Upper lobe of right lung (tissue), 1 donor: ENCODE results near the gene PNMA6E. TPM values are rescaled to one million over a fixed set of nuclear protein-coding genes. Genes with fewer than 3 reads are reported as not detected.
A peak's percentile ranks its signal among the peaks of the same experiment; 100 is the strongest.

Source experiments
- ATAC-seq: fragments of 200-7000 bp; cut with Tn5 transposase; one replicate; pipeline ENCODE4 v1.9.1; 2020; ENCODE audit warnings: mild to moderate bottlenecking, moderate library complexity
- DNase-seq: peaks from one replicate; pipeline ENCODE4 v3.0.0-alpha.2; 2020
- H3K27ac ChIP-seq: fragments of 200-600 bp; one replicate; pipeline ENCODE4 v1.8.0; 2022
- H3K27me3 ChIP-seq: fragments of 200-600 bp; one replicate; pipeline ENCODE4 v1.8.0; 2022; ENCODE audit warnings: mild to moderate bottlenecking
- H3K36me3 ChIP-seq: fragments of 200-600 bp; one replicate; pipeline ENCODE4 v1.8.0; 2022
- H3K4me1 ChIP-seq: fragments of 200-600 bp; one replicate; pipeline ENCODE4 v1.8.0; 2022
- H3K4me3 ChIP-seq: fragments of 200-600 bp; one replicate; pipeline ENCODE4 v1.8.0; 2022; ENCODE audit warnings: mild to moderate bottlenecking
- H3K9me3 ChIP-seq: fragments of 200-600 bp; one replicate; pipeline ENCODE4 v1.8.0; 2022
- CTCF ChIP-seq: fragments of 200-600 bp; IDR thresholded peaks from one replicate; pipeline ENCODE4 v1.8.0; 2022; ENCODE audit warnings: antibody characterized with exemption
- intact Hi-C: fragments of 100-400 bp; cut with DNase I; formaldehyde crosslinking; loops from one replicate; pipeline ENCODE4 v1.11.0; 2022
- total RNA-seq: library from RNA; stranded (reverse); fragmentation: NEBNext Ultra II Directional; extraction: Animal tissue kit (Norgen Biotek cat#: 25700); gene quantifications from one replicate; pipeline ENCODE4 v1.2.1, GENCODE V29; 2021
- donor health status: DM: no; HTN: yes; CAD: no; lungs with severe emphysema.

The PNMA6E gene
- total RNA-seq, 1 donor from 2014 or later: 0.14 TPM

GRCh38 chrX:153412746-153413720 is 11.9 kb upstream of the PNMA6E start:
- H3K36me3 ChIP-seq: no peaks in the 10 kb centered on the region
- intact Hi-C loops: no loop called here
- H3K4me3 ChIP-seq: peak overlapping the region; percentile 56
- no peaks in the 10 kb centered on the region for H3K9me3 ChIP-seq
- no peaks in the 10 kb centered on the region for H3K4me1 ChIP-seq
- no peak for TF ChIP-seq CTCF
- no peak for ATAC-seq
- no peak for DNase-seq
- no peaks in the 10 kb centered on the region for H3K27me3 ChIP-seq
- no peak overlapping the region for H3K27ac ChIP-seq

GRCh38 chrX:153411988-153412574 is 10.9 kb upstream of the PNMA6E start:
- DNase-seq (no peak), ATAC-seq (no peak)
- H3K4me3 ChIP-seq: peak overlapping the region; percentile 56
- no peaks in the 10 kb centered on the region for H3K27me3 ChIP-seq
- H3K9me3 ChIP-seq: no peaks in the 10 kb centered on the region
- intact Hi-C loops: no loop called here
- H3K36me3 ChIP-seq: no peaks in the 10 kb centered on the region
- no peaks in the 10 kb centered on the region for H3K4me1 ChIP-seq
- H3K27ac ChIP-seq: no peak overlapping the region
- TF ChIP-seq CTCF: no peak

DNA sequence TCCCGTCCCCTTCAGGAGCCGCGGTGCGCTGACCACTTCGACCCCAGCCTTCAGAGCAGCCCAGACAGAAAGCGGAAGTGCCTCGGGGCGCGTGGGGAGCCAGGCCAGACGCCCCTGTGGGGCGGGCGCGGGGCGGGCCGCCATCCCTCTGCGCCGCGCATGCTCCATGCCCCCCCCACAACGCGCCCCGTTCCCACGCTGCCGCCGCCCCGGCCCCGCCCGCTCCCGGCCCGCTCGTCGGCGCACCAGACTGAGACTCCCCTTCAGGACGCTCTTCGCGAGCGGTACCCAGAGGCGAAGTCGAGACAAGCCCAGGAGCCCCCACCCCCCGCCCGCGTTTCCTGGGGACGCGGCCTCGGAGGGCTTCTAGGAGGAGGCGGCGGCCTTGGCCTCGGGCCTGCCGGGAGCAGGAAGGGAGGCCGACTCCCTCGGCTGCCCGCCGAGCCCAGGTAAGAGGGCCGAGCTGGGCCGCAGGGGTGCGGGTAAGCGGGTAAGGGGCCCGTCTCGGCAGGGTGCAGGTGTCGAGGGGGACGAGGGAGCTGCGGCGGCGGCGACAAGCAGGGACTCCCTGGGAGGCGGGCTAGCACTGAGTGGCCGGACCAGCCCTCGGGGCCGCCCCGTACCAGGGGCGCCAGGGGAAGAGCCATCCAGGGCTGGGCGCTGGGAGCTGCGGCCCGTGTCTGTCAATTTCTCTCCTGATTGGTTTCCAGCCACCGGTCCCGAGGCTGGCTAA is 10.3 kb upstream of the PNMA6E start, which contains the start of gene ZFP92:
ZFP92 (plus strand) TSS at position 218 of the 733 bp plus-strand sequence. CDS start 6,851 bp downstream, outside the sequence.
- ATAC-seq (peak; percentile 88), DNase-seq (peak; percentile 79)
- Histone ChIP-seq H3K4me1 (no peaks in the 10 kb centered on the region), H3K9me3 (no peaks in the 10 kb centered on the region), H3K4me3 (peak within 1 kb of the TSS; percentile 56), H3K27me3 (no peaks in the 10 kb centered on the region), H3K27ac (no peak within 1 kb of the TSS), H3K36me3 (no peaks in the 10 kb centered on the region)
- intact Hi-C loops: no loop called here
- TF ChIP-seq CTCF: no peak

DNA sequence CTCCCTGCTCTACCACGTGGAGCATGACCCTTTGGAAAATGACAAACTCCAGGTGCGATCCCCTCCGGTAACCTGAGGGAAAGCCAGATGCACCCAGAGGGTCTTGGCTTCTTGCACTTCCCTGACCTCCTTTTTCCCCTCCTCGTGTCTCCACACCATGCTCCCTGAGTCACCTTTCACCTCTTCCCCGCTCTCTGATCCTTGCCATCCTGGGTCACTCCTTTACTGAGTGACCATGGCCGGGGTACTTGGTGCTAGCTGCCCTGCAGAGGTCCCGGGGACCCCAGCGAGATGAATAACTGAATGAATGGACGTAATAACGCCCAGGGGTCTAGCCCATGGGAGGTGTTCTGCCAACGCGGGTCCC is 9.7 kb upstream of the PNMA6E start:
- Histone ChIP-seq H3K4me3 (peak overlapping the region; percentile 56), H3K36me3 (no peaks in the 10 kb centered on the region), H3K27ac (no peak overlapping the region), H3K27me3 (no peaks in the 10 kb centered on the region), H3K4me1 (no peaks in the 10 kb centered on the region), H3K9me3 (no peaks in the 10 kb centered on the region)
- ATAC-seq (no peak), DNase-seq (no peak)
- intact Hi-C loops: no loop called here
- TF ChIP-seq CTCF: no peak

DNA sequence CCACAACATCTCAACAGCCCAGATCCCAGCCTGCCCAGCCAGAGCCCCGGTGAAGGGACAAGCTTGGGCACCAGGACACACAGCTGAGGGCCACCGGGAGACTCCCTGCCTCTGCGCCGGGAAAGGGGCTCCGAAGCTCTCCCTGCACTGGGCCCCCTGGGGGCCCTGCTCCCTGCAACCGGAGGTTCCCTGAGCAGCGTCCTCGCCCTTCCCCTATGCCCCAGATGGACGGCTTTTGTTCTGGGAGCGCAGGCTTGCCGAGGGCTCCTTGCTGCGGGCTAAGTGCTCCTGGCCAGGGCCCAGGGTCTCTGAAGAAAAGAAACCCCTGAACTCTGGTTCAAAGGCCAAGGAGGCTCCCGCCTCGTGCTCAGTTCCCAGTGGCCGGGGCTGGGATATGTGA is 9.2 kb upstream of the PNMA6E start:
- ATAC-seq: no peak
- H3K4me3 ChIP-seq: no peak overlapping the region
- no peaks in the 10 kb centered on the region for H3K27me3 ChIP-seq
- TF ChIP-seq CTCF: no peak
- intact Hi-C loops: no loop called here
- H3K9me3 ChIP-seq: no peaks in the 10 kb centered on the region
- no peaks in the 10 kb centered on the region for H3K36me3 ChIP-seq
- no peaks in the 10 kb centered on the region for H3K4me1 ChIP-seq
- no peak for DNase-seq
- H3K27ac ChIP-seq: no peak overlapping the region
